K562 (cell line): ENCODE results near the gene PEX6. TPM values are rescaled to one million over a fixed set of nuclear protein-coding genes. Genes with fewer than 3 reads are reported as not detected.

Source experiments
- ATAC-seq: fragments of 200-7000 bp; cut with Tn5 transposase; 3 replicates; pipeline ENCODE4 v1.9.1; 2020; ENCODE audit warnings: moderate library complexity
- BruUV-seq: library from RNA; stranded (reverse); fragments of 400-500 nt; replicated peaks from 2 replicates; lab custom pipeline; 2021; lab: Mats Ljungman, UMichigan
- CTCF ChIA-PET: fragments of 300-600 bp; formaldehyde crosslinking; extraction: SDS; loops from one replicate; lab custom pipeline; 2021; ENCODE audit warnings: low intra/inter-chr PET ratio; lab: Yijun Ruan, JAX
- POLR2A ChIA-PET: fragments of 300-600, 350-650 bp; sonication (Branson Sonifier 250); formaldehyde crosslinking; extraction: SDS; loops from one replicate; lab custom pipeline; 2021; ENCODE audit warnings: antibody characterized with exemption, inconsistent platforms; lab: Yijun Ruan, JAX
- DNase-seq, 4 experiments: peaks; one replicate each; pipeline versions ENCODE4 v3.0.0 to v3.0.0-alpha.2; 2011 to 2018; ENCODE audit warnings: low spot score in 3 of 4, mixed read lengths in 3 of 4; ENCODE audit errors: extremely low read depth in 1 of 4
- FAIRE-seq: peaks from 2 replicates; lab custom pipeline; 2011; peaks lifted over from hg19 to GRCh38; lab: Jason Lieb, UNC
- H2AFZ ChIP-seq: 2 replicates; pipeline ENCODE4 v1.6.0; 2011; ENCODE audit warnings: low read depth, low read length, control low read depth, inconsistent platforms
- H3K27ac ChIP-seq: fragments of 200-600 bp; 3 replicates; pipeline ENCODE4 v1.8.0; 2011; ENCODE audit warnings: low read depth, mild to moderate bottlenecking, control low read depth, inconsistent platforms, low read length, moderate library complexity, mixed read lengths; ENCODE audit errors: extremely low read depth
- H3K27me3 ChIP-seq, 2 experiments: fragments of 300-600 bp in 1 of 2; 2 replicates in 1 of 2; 3 replicates in 1 of 2; pipeline versions ENCODE4 v1.6.0 to v1.8.0; 2011; ENCODE audit warnings: inconsistent platforms in 2 of 2, low read length in 2 of 2, mild to moderate bottlenecking in 1 of 2, mixed read lengths in 1 of 2, moderate library complexity in 1 of 2; ENCODE audit not compliant: control insufficient read depth in 2 of 2, insufficient read depth in 2 of 2
- H3K36me3 ChIP-seq: fragments of 300-600 bp; 3 replicates; pipeline ENCODE4 v1.8.0; 2011; ENCODE audit warnings: mild to moderate bottlenecking, low read length, inconsistent platforms; ENCODE audit not compliant: control insufficient read depth, insufficient read depth
- H3K4me1 ChIP-seq, 2 experiments: fragments of 200-600 bp in 1 of 2; replicated peaks in 1 of 2; 2 replicates in 1 of 2; 3 replicates in 1 of 2; pipeline versions ENCODE4 v1.5.1 to v1.8.0; 2011; ENCODE audit warnings: inconsistent platforms in 2 of 2, low read length in 2 of 2, mild to moderate bottlenecking in 1 of 2, mixed read lengths in 1 of 2, moderate library complexity in 1 of 2; ENCODE audit not compliant: control insufficient read depth in 2 of 2, insufficient read depth in 2 of 2
- H3K4me2 ChIP-seq: 2 replicates; pipeline ENCODE4 v1.6.1; 2011; ENCODE audit warnings: low read length, control low read depth, inconsistent platforms, mixed read lengths; ENCODE audit not compliant: insufficient read depth
- H3K4me3 ChIP-seq: fragments of 200-600 bp; sonication (generic), shearing (Covaris generic); 2 replicates; pipeline ENCODE4 v1.5.1; 2016; ENCODE audit warnings: control low read depth, inconsistent platforms
- H3K79me2 ChIP-seq: fragments of 200-600 bp; 3 replicates; pipeline ENCODE4 v1.8.0; 2011; ENCODE audit warnings: low read length, inconsistent platforms; ENCODE audit not compliant: control insufficient read depth, insufficient read depth
- H3K9ac ChIP-seq, 2 experiments: 2 replicates each; pipeline versions ENCODE4 v1.6.0 to v1.6.1; 2011; ENCODE audit warnings: low read depth in 2 of 2, low read length in 2 of 2, control low read depth in 1 of 2, inconsistent platforms in 1 of 2, mild to moderate bottlenecking in 1 of 2, mixed read lengths in 1 of 2; ENCODE audit not compliant: insufficient read depth in 1 of 2
- H3K9me1 ChIP-seq: one replicate; pipeline ENCODE4 v1.6.0; 2011; ENCODE audit warnings: inconsistent platforms, mild to moderate bottlenecking, low read length, moderate library complexity; ENCODE audit not compliant: control insufficient read depth, insufficient read depth
- H3K9me3 ChIP-seq: replicated peaks from 2 replicates; pipeline ENCODE4 v1.5.1; 2011; ENCODE audit warnings: low read depth, low read length, inconsistent platforms; ENCODE audit not compliant: control insufficient read depth, insufficient read depth
- H4K20me1 ChIP-seq: replicated peaks from 2 replicates; pipeline ENCODE4 v1.6.1; 2011; ENCODE audit warnings: low read length, inconsistent platforms, mixed read lengths; ENCODE audit not compliant: control insufficient read depth, insufficient read depth
- BRD4 ChIP-seq: fragments of 200-600 bp; sonication (generic); IDR thresholded peaks from 2 replicates; pipeline ENCODE4 v1.6.1; 2017; ENCODE audit warnings: inconsistent platforms
- CHD1 ChIP-seq: fragments of 200-600 bp; sonication (generic); IDR thresholded peaks from one replicate; pipeline ENCODE4 v1.6.1; 2012; ENCODE audit warnings: mild to moderate bottlenecking, moderate library complexity, low read length, inconsistent platforms
- ELF4 ChIP-seq: fragments of 450-650 bp; formaldehyde crosslinking; IDR thresholded peaks from 2 replicates; pipeline ENCODE4 v1.4.0; 2022; ENCODE audit warnings: missing genetic modification characterization
- FOXA3 ChIP-seq, 2 experiments: fragments of 450-650 bp in 1 of 2; sonication (generic) in 1 of 2; formaldehyde crosslinking; IDR thresholded peaks in 1 of 2; conservative IDR thresholded peaks in 1 of 2; 2 replicates each; pipeline versions ENCODE4 v1.4.0 to v1.8.0; 2020 to 2022; ENCODE audit warnings: mild to moderate bottlenecking in 2 of 2, missing genetic modification reagents in 1 of 2
- HEY1 ChIP-seq: fragments of 250-450 bp; sonication (Bioruptor Pico); IDR thresholded peaks from 2 replicates; pipeline ENCODE4 v1.5.0; 2020; ENCODE audit warnings: mild to moderate bottlenecking, moderate library complexity, borderline replicate concordance
- KDM5B ChIP-seq: fragments of 200-600 bp; sonication (generic); IDR thresholded peaks from 2 replicates; pipeline ENCODE4 v1.6.1; 2012; ENCODE audit warnings: low read depth, mild to moderate bottlenecking, moderate library complexity, low read length, control low read depth, inconsistent platforms; ENCODE audit not compliant: insufficient replicate concordance
- KLF16 ChIP-seq: IDR thresholded peaks from 2 replicates; pipeline ENCODE4 v1.6.1; 2016; ENCODE audit warnings: antibody characterized with exemption
- LEF1 ChIP-seq: fragments of 450-650 bp; IDR thresholded peaks from 2 replicates; pipeline ENCODE4 v1.6.1; 2016; ENCODE audit warnings: mild to moderate bottlenecking
- MAZ ChIP-seq, 2 experiments: fragments of 450-650 bp in 1 of 2; sonication (generic) in 1 of 2; formaldehyde crosslinking; IDR thresholded peaks in 1 of 2; conservative IDR thresholded peaks in 1 of 2; 2 replicates each; pipeline versions ENCODE4 v1.4.0 to v1.5.0; 2020; ENCODE audit warnings: mild to moderate bottlenecking in 1 of 2, missing genetic modification reagents in 1 of 2
- NFYB ChIP-seq: IDR thresholded peaks from 2 replicates; pipeline ENCODE4 v1.6.1; 2011; ENCODE audit warnings: mild to moderate bottlenecking, moderate library complexity; ENCODE audit not compliant: insufficient read length; ENCODE audit errors: extremely low read depth
- NRF1 ChIP-seq, 2 experiments: fragments of 450-650 bp; IDR thresholded peaks in 1 of 2; conservative IDR thresholded peaks in 1 of 2; 2 replicates each; pipeline ENCODE4 v1.6.1; 2014; ENCODE audit warnings: mild to moderate bottlenecking in 2 of 2
- POLR2AphosphoS5 ChIP-seq: IDR thresholded peaks from 2 replicates; pipeline ENCODE4 v1.6.1; 2011; ENCODE audit warnings: mild to moderate bottlenecking, low read depth, low read length, moderate library complexity; ENCODE audit not compliant: control insufficient read depth, insufficient read depth
- PTBP1 ChIP-seq: fragments of 200-400 bp; formaldehyde crosslinking; IDR thresholded peaks from 2 replicates; pipeline ENCODE4 v1.6.1; 2017; ENCODE audit warnings: low read depth, low read length
- ZBTB7A ChIP-seq: IDR thresholded peaks from 2 replicates; pipeline ENCODE4 v1.6.1; 2011; ENCODE audit warnings: low read depth, mild to moderate bottlenecking, low read length, moderate library complexity, borderline replicate concordance; ENCODE audit not compliant: control insufficient read depth
- ZNF121 ChIP-seq: sonication (generic); formaldehyde crosslinking; conservative IDR thresholded peaks from 2 replicates; pipeline ENCODE4 v1.8.0; 2022; ENCODE audit warnings: missing genetic modification reagents
- ZNF316 ChIP-seq: fragments of 450-650 bp; IDR thresholded peaks from 2 replicates; pipeline ENCODE4 v1.6.1; 2016
- ZNF347 ChIP-seq: fragments of 450-650 bp; formaldehyde crosslinking; IDR thresholded peaks from 2 replicates; pipeline ENCODE4 v1.4.0; 2020; ENCODE audit warnings: low read depth, mild to moderate bottlenecking, moderate library complexity
- ZNF408 ChIP-seq: fragments of 250-450 bp; sonication (Bioruptor Pico); IDR thresholded peaks from 2 replicates; pipeline ENCODE4 v1.4.0; 2020; ENCODE audit warnings: low read depth, mild to moderate bottlenecking, moderate library complexity
- WGBS: fragments of 100-300 bp; shearing (Covaris generic); methylation state at CpG from one replicate; pipeline ENCODE4 v1.1.6; 2016; ENCODE audit warnings: low coverage, mixed read lengths; ENCODE audit not compliant: insufficient coverage; ENCODE audit errors: missing lambda C conversion rate; 5-methylcytosine and 5-hydroxymethylcytosine counted together
- in situ Hi-C: fragments of 300-500 bp; cut with MboI; formaldehyde crosslinking; loops from 4 replicates; pipeline ENCODE4 v1.15.0; 2018; ENCODE audit warnings: inconsistent platforms, mixed read lengths
- intact Hi-C: fragments of 100-400 bp; cut with micrococcal nuclease; formaldehyde crosslinking; loops from 2 replicates; pipeline ENCODE4 v1.14.2; 2022
- polyA plus RNA-seq, 8 experiments: library from polyadenylated mRNA; depleted of rRNA in 4 of 8; stranded (reverse) in 5 of 8; unstranded in 3 of 8; fragments of >200 nt; fragmentation: Nextera tagmentation in 2 of 8; fragmentation: Illumina TruSeq in 1 of 8; extraction: Ambion mirVana in 2 of 8; extraction: Trizol in 1 of 8; gene quantifications; 2 replicates each; pipeline versions ENCODE4 v1.2.1 to v1.2.3, GENCODE V29; 2011 to 2014; ENCODE audit warnings: inconsistent platforms in 1 of 8, missing spikeins in 1 of 8
- total RNA-seq, 7 experiments: library from RNA; depleted of rRNA in 6 of 7; stranded (reverse); fragments of >200 nt in 6 of 7; fragmentation: Illumina TruSeq in 2 of 7; extraction: Trizol in 2 of 7; gene quantifications; 2 replicates each; pipeline versions ENCODE4 v1.2.1 to v1.2.3, GENCODE V29; 2011 to 2021; ENCODE audit warnings: low replicate concordance in 1 of 7
- TF ChIP-seq, protein P1 (sequence below): fragments of 450-650 bp; IDR thresholded peaks from 2 replicates; pipeline ENCODE4 v1.6.1; 2017; ENCODE audit warnings: antibody characterized with exemption, mild to moderate bottlenecking

PEX6 gene
- total and polyA plus RNA-seq, 9 of the 15 experiments (the other 6 are each of a cell fraction or from before 2014, with no cell fraction given) = 0.17 to 20.8 (median 6.9) TPM

DNA sequence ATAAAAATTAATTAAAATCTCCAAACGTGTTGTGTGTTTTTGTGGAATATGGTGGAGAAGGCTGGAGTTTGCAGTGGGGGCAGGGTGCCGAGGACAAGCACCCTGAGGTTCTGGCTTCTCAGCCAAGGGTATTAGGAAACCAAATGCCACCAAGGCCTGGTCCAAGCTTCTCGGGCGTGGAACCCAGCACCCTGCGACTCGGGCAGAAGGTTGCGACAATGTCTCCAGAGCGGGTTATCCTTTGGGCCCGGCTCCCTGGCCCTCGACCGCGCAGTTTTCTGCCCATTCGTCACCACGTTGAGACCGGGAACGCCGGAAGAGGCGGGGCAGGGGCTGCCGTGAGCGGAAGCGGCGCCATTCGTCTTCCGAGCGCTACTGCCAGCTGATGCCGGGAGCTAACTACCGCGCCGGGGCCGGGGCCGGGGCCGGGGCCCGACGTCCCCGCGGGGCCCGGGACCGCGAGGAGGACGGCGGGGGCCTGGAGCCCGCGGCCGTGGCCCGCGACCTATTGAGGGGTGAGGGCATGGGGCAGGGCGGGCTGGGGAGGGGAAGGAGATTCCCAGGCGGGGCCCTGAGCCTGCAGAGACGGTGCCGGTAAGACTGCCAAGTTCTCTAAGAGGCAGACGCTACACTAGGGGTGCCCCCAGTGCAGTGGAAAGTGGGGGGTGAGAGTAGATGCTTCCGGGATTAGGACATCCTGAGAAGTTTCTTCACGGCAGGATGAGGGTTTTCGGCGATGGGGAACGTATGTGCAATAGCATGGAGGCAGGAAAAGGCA is 42.5 kb upstream of the PEX6 start, which contains the start of gene RRP36:
RRP36 (plus strand) TSS at position 354 of the 778 bp plus-strand sequence; CDS start at position 386, 32 bp downstream.
- Histone ChIP-seq H3K9me1 (no peaks in the 10 kb centered on the region), H3K4me2 (peak within 1 kb of the TSS; percentile 100), H3K4me1 (peaks cover 34 to 35% of the 10 kb centered on the region in 2 experiments), H3K4me3 (peak within 1 kb of the TSS; percentile 72), H3K27ac (peak within 1 kb of the TSS; percentile 83), H2AFZ (peak within 1 kb of the TSS; percentile 94), H3K79me2 (peaks cover 53% of the 10 kb centered on the region), H3K36me3 (peaks cover 80% of the 10 kb centered on the region), H4K20me1 (no peaks in the 10 kb centered on the region), H3K9me3 (no peaks in the 10 kb centered on the region), H3K9ac (peak within 1 kb of the TSS; percentile 82 to 94), H3K27me3 (no peaks in the 10 kb centered on the region)
- peak; percentile 93 for ATAC-seq
- WGBS = 1% methylated on average over 36 of the region's 56 CpGs
- POLR2A ChIA-PET = interaction anchor here (0.6 to 2.6 kb wide), 17 partner anchors 8 to 496 kb away, joined by 3 to 17 read pairs (median 4); partner anchors contain the start of genes CUL7 and PEX6
- intact Hi-C loops (no loop called here), in situ Hi-C loops (no loop called here)
- BruUV-seq = TSS peak; percentile 99
- peak; percentile 85 to 92 (median 90) for DNase-seq
- CTCF ChIA-PET = no interaction called here
- FAIRE-seq = peak; percentile 80
- TF ChIP-seq LEF1 = no peak
- no peak for TF ChIP-seq ZNF121 (CRISPR knock-in tag)
- TF ChIP-seq HEY1 (CRISPR knock-in tag) = no peak
- no peak for TF ChIP-seq ZNF408 (CRISPR knock-in tag)
- TF ChIP-seq FOXA3 (CRISPR knock-in tag; conservative IDR thresholded peaks at IDR 0.05 in 1 of 2, IDR thresholded peaks at IDR 0.05 in 1 of 2) = no peak
- TF ChIP-seq NFYB = no peak
- TF ChIP-seq NRF1 (conservative IDR thresholded peaks at IDR 0.05 in 1 of 2, IDR thresholded peaks at IDR 0.05 in 1 of 2) = peak; percentile 56 to 68; a peak in 3 of 4 replicates
- TF ChIP-seq ELF4 (CRISPR knock-in tag) = no peak
- TF ChIP-seq MAZ (CRISPR knock-in tag; conservative IDR thresholded peaks at IDR 0.05 in 1 of 2, IDR thresholded peaks at IDR 0.05 in 1 of 2) = peak; percentile 37 to 38
- no peak for TF ChIP-seq KDM5B
- no peak for TF ChIP-seq ZNF316
- 0 out of 2 replicates have a peak, but pooled peaks have one; percentile 72 for TF ChIP-seq BRD4
- TF ChIP-seq PTBP1 = no peak
- TF ChIP-seq, protein P1, sequence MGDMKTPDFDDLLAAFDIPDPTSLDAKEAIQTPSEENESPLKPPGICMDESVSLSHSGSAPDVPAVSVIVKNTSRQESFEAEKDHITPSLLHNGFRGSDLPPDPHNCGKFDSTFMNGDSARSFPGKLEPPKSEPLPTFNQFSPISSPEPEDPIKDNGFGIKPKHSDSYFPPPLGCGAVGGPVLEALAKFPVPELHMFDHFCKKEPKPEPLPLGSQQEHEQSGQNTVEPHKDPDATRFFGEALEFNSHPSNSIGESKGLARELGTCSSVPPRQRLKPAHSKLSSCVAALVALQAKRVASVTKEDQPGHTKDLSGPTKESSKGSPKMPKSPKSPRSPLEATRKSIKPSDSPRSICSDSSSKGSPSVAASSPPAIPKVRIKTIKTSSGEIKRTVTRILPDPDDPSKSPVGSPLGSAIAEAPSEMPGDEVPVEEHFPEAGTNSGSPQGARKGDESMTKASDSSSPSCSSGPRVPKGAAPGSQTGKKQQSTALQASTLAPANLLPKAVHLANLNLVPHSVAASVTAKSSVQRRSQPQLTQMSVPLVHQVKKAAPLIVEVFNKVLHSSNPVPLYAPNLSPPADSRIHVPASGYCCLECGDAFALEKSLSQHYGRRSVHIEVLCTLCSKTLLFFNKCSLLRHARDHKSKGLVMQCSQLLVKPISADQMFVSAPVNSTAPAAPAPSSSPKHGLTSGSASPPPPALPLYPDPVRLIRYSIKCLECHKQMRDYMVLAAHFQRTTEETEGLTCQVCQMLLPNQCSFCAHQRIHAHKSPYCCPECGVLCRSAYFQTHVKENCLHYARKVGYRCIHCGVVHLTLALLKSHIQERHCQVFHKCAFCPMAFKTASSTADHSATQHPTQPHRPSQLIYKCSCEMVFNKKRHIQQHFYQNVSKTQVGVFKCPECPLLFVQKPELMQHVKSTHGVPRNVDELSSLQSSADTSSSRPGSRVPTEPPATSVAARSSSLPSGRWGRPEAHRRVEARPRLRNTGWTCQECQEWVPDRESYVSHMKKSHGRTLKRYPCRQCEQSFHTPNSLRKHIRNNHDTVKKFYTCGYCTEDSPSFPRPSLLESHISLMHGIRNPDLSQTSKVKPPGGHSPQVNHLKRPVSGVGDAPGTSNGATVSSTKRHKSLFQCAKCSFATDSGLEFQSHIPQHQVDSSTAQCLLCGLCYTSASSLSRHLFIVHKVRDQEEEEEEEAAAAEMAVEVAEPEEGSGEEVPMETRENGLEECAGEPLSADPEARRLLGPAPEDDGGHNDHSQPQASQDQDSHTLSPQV = peak; percentile 92
- TF ChIP-seq CHD1 = peak; percentile 22
- TF ChIP-seq POLR2AphosphoS5 = peak; percentile 67; the same call in 1 of the 2 replicates
- TF ChIP-seq KLF16 = no peak
- TF ChIP-seq ZNF347 (CRISPR knock-in tag) = no peak
- no peak for TF ChIP-seq ZBTB7A
